ENCODE measurements around the gene WSB1. TPM values are rescaled to one million over a fixed set of nuclear protein-coding genes. Genes with fewer than 3 reads are reported as not detected.
"Not testable (repeated sequence)": the region's sequence is repeated elsewhere in the genome, so short reads cannot be mapped to it uniquely, and the experiment has no call there.

WSB1 gene
- polyA plus RNA-seq, 1 of the 3 experiments (the other 2 are of a cell fraction) = 261 TPM

- Histone ChIP-seq H3K36me3 (replicated peaks in 1 of 2; ENCODE audit: control insufficient read depth in 1 of 2, insufficient read depth in 2 of 2, low read length in 1 of 2) (no peaks in the 10 kb centered on the region), H3F3A (replicated peaks; ENCODE audit: insufficient read depth) (no peaks in the 10 kb centered on the region), H3K27me3 (ENCODE audit: insufficient read depth) (no peaks in the 10 kb centered on the region), H3K27ac (ENCODE audit: low read depth in 2 of 2, low read length in 1 of 2) (no peak overlapping the region), H3K79me2 (ENCODE audit: insufficient read depth) (no peaks in the 10 kb centered on the region), H3K9me3 (no peaks in the 10 kb centered on the region), H4K20me1 (ENCODE audit: insufficient read depth) (no peaks in the 10 kb centered on the region), H3K9me2 (no peaks in the 10 kb centered on the region), H2AFZ (ENCODE audit: low read depth) (no peak overlapping the region), H3K4me2 (no peak overlapping the region), H3K9ac (no peak overlapping the region), H3K4me1 (ENCODE audit: control insufficient read depth in 1 of 2, insufficient read depth in 2 of 2, low read depth in 1 of 2, low read length in 1 of 2) (no peaks in the 10 kb centered on the region), H3K4me3 (ENCODE audit: low read depth in 2 of 2, low read length in 1 of 2) (no peak overlapping the region)
- ChIA-PET POLR2A (no interaction called here), CTCF (interaction anchor here (0.7 to 1.6 kb wide), 5 partner anchors 11 to 56 kb away, joined by 3 to 4 read pairs (median 3); no protein-coding TSS in a partner anchor)
- DNase-seq = peak; percentile 15
- 84% methylated on average over 14 of the region's 14 CpGs for WGBS (ENCODE audit: low lambda C conversion rate)
- TF ChIP-seq NRF1 (IDR thresholded peaks at IDR 0.05; ENCODE audit: low read depth, low read length) = no peak
- TF ChIP-seq RFX5 (IDR thresholded peaks at IDR 0.05; ENCODE audit: low read length) = no peak
- TF ChIP-seq GATA2 (CRISPR knock-in tag; IDR thresholded peaks at IDR 0.05) = no peak
These were observed 17.2 kb upstream of the WSB1 start for GRCh38 chr17:27276653-27277156.

DNA sequence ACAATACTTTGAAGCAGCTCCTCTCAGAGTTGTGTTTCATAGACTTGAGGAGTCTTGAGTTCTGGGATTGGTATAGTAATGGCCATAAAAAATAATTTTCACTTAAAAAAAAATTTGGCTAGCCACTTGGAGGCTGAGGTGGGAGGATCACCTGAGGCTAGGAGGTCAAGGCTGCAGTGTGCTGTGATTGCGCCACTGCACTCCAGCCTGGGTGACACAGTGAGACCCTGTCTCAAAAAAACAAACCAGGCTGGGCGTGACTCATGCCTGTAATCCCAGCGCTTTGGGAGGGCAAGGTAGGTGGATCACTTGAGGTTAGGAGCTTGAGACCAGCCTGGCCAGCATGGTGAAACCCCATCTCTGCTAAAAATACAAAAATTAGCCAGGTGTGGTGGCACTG is 14.8 kb upstream of the WSB1 start:
- H3K27ac ChIP-seq (ENCODE audit: low read depth in 2 of 2, low read length in 1 of 2); H3K4me1 ChIP-seq (ENCODE audit: control insufficient read depth in 1 of 2, insufficient read depth in 2 of 2, low read depth in 1 of 2, low read length in 1 of 2); H3K9me2 ChIP-seq; H2AFZ ChIP-seq (ENCODE audit: low read depth); H3K36me3 ChIP-seq (replicated peaks in 1 of 2; ENCODE audit: control insufficient read depth in 1 of 2, insufficient read depth in 2 of 2, low read length in 1 of 2); H3K9me3 ChIP-seq; H3K4me3 ChIP-seq (ENCODE audit: low read depth in 2 of 2, low read length in 1 of 2); POLR2A ChIA-PET; H3F3A ChIP-seq (replicated peaks; ENCODE audit: insufficient read depth); H3K79me2 ChIP-seq (ENCODE audit: insufficient read depth); DNase-seq; H3K4me2 ChIP-seq; H3K9ac ChIP-seq; CTCF ChIA-PET; H4K20me1 ChIP-seq (ENCODE audit: insufficient read depth); H3K27me3 ChIP-seq (ENCODE audit: insufficient read depth): not testable (repeated sequence)
- WGBS (ENCODE audit: low lambda C conversion rate) = 83% methylated on average over 3 of the region's 3 CpGs

- Histone ChIP-seq H3K9me3 (no peaks in the 10 kb centered on the region), H4K20me1 (ENCODE audit: insufficient read depth) (no peaks in the 10 kb centered on the region), H2AFZ (ENCODE audit: low read depth) (no peak overlapping the region), H3F3A (replicated peaks; ENCODE audit: insufficient read depth) (no peaks in the 10 kb centered on the region), H3K4me3 (ENCODE audit: low read depth in 2 of 2, low read length in 1 of 2) (no peak overlapping the region), H3K9ac (no peak overlapping the region), H3K4me1 (ENCODE audit: control insufficient read depth in 1 of 2, insufficient read depth in 2 of 2, low read depth in 1 of 2, low read length in 1 of 2) (no peaks in the 10 kb centered on the region), H3K27me3 (ENCODE audit: insufficient read depth) (no peaks in the 10 kb centered on the region), H3K4me2 (no peak overlapping the region), H3K9me2 (no peaks in the 10 kb centered on the region), H3K79me2 (ENCODE audit: insufficient read depth) (no peaks in the 10 kb centered on the region), H3K27ac (ENCODE audit: low read depth in 2 of 2, low read length in 1 of 2) (no peak overlapping the region), H3K36me3 (replicated peaks in 1 of 2; ENCODE audit: control insufficient read depth in 1 of 2, insufficient read depth in 2 of 2, low read length in 1 of 2) (no peaks in the 10 kb centered on the region)
- DNase-seq = no peak
- WGBS (ENCODE audit: low lambda C conversion rate) = 67% methylated on average over 5 of the region's 10 CpGs
- ChIA-PET CTCF (no interaction called here), POLR2A (no interaction called here)
- TF ChIP-seq SIN3A (IDR thresholded peaks at IDR 0.05; ENCODE audit: borderline replicate concordance, low read depth, low read length) = no peak
- no peak for TF ChIP-seq EZH2phosphoT487 (IDR thresholded peaks at IDR 0.05; ENCODE audit: borderline replicate concordance, low read depth)
- no peak for TF ChIP-seq CTCF (IDR thresholded peaks at IDR 0.05)
- TF ChIP-seq RCOR1 (IDR thresholded peaks at IDR 0.05; ENCODE audit: low read length) = no peak
- no peak for TF ChIP-seq ELF1 (IDR thresholded peaks at IDR 0.05)
- TF ChIP-seq, protein P1, sequence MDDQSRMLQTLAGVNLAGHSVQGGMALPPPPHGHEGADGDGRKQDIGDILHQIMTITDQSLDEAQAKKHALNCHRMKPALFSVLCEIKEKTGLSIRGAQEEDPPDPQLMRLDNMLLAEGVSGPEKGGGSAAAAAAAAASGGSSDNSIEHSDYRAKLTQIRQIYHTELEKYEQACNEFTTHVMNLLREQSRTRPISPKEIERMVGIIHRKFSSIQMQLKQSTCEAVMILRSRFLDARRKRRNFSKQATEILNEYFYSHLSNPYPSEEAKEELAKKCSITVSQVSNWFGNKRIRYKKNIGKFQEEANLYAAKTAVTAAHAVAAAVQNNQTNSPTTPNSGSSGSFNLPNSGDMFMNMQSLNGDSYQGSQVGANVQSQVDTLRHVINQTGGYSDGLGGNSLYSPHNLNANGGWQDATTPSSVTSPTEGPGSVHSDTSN (IDR thresholded peaks at IDR 0.05) = no peak
- TF ChIP-seq RXRA (IDR thresholded peaks at IDR 0.05; ENCODE audit: borderline replicate concordance, low read depth) = no peak
- no peak for TF ChIP-seq NFIC (IDR thresholded peaks at IDR 0.05; ENCODE audit: borderline replicate concordance)
- TF ChIP-seq GATA2 (CRISPR knock-in tag; IDR thresholded peaks at IDR 0.05) = no peak
- TF ChIP-seq FOXJ3 (CRISPR knock-in tag; IDR thresholded peaks at IDR 0.05) = no peak
- no peak for TF ChIP-seq ZBTB33 (IDR thresholded peaks at IDR 0.05; ENCODE audit: borderline replicate concordance, low read depth)
- TF ChIP-seq SMC3 (IDR thresholded peaks at IDR 0.05; ENCODE audit: low read depth, low read length) = no peak
- no peak for TF ChIP-seq MXI1 (IDR thresholded peaks at IDR 0.05; ENCODE audit: low read depth, low read length)
These were observed 13.4 kb upstream of the WSB1 start for GRCh38 chr17:27280527-27280926.
